Common myeloid progenitor, CD34-positive (primary cell): ENCODE results near the gene NKD2.

ENCODE experiments used
- CTCF ChIA-PET: fragments of 350-600 bp; sonication (Branson Sonifier 250); formaldehyde crosslinking; loops from one replicate; lab custom pipeline; 2021; ENCODE audit warnings: antibody characterized with exemption; lab: Charles Lee
- POLR2A ChIA-PET: fragments of 350-600 bp; sonication (Branson Sonifier 250); formaldehyde crosslinking; loops from one replicate; lab custom pipeline; 2021; ENCODE audit warnings: antibody characterized with exemption; lab: Charles Lee
- DNase-seq, 3 donors: peaks; one replicate each; pipeline versions ENCODE4 v3.0.0 to v3.0.0-alpha.2; 2013
- H3K27ac ChIP-seq, 2 experiments: 1 replicate in 1 of 2; 2 replicates in 1 of 2; pipeline ENCODE4 v1.7.0; 2013; ENCODE audit warnings: inconsistent platforms in 2 of 2, low read length in 2 of 2, mild to moderate bottlenecking in 2 of 2, low read depth in 1 of 2, moderate library complexity in 1 of 2; ENCODE audit not compliant: severe bottlenecking in 2 of 2, insufficient read depth in 1 of 2, poor library complexity in 1 of 2
- H3K27me3 ChIP-seq, 5 experiments: replicated peaks in 2 of 5; 1 replicate in 3 of 5; 2 replicates in 2 of 5; pipeline versions ENCODE4 v1.6.1 to v1.7.0; 2013; ENCODE audit warnings: low read length in 4 of 5, mild to moderate bottlenecking in 2 of 5, moderate library complexity in 2 of 5, inconsistent platforms in 1 of 5; ENCODE audit not compliant: insufficient read depth in 5 of 5, control insufficient read depth in 4 of 5
- H3K36me3 ChIP-seq, 4 experiments: 1 replicate in 2 of 4; 2 replicates in 2 of 4; pipeline versions ENCODE4 v1.6.1 to v1.7.0; 2013; ENCODE audit warnings: low read length in 3 of 4, control low read depth in 1 of 4, mild to moderate bottlenecking in 1 of 4; ENCODE audit not compliant: control insufficient read depth in 4 of 4, insufficient read depth in 4 of 4
- H3K4me1 ChIP-seq, 4 experiments: 1 replicate in 3 of 4; 2 replicates in 1 of 4; pipeline versions ENCODE4 v1.6.1 to v1.7.1; 2013; ENCODE audit warnings: low read length in 3 of 4, mild to moderate bottlenecking in 3 of 4, control low read depth in 1 of 4, inconsistent platforms in 1 of 4, moderate library complexity in 1 of 4; ENCODE audit not compliant: control insufficient read depth in 4 of 4, insufficient read depth in 4 of 4; ENCODE audit errors: control extremely low read depth in 1 of 4
- H3K4me3 ChIP-seq, 7 experiments: 1 replicate in 4 of 7; 2 replicates in 3 of 7; pipeline versions ENCODE4 v1.5.1 to v1.7.0; 2013; ENCODE audit warnings: mild to moderate bottlenecking in 7 of 7, low read length in 6 of 7, moderate library complexity in 6 of 7, inconsistent platforms in 2 of 7, low read depth in 2 of 7, control low read depth in 1 of 7; ENCODE audit not compliant: insufficient read depth in 4 of 7, control insufficient read depth in 1 of 7; ENCODE audit errors: extremely low read depth in 1 of 7
- H3K9me3 ChIP-seq, 5 experiments: 1 replicate in 4 of 5; 2 replicates in 1 of 5; pipeline versions ENCODE4 v1.6.1 to v1.7.1; 2013; ENCODE audit warnings: low read length in 4 of 5, mild to moderate bottlenecking in 2 of 5, inconsistent platforms in 1 of 5, low read depth in 1 of 5, moderate library complexity in 1 of 5; ENCODE audit not compliant: control insufficient read depth in 4 of 5, insufficient read depth in 2 of 5; ENCODE audit errors: control extremely low read depth in 1 of 5
- WGBS: methylation state at CpG from one replicate; pipeline ENCODE4 v1.1.5; 2013; ENCODE audit not compliant: insufficient coverage; 5-methylcytosine and 5-hydroxymethylcytosine counted together

Gene NKD2

GRCh38 chr5:1048162-1048721 is 39.6 kb downstream of the NKD2 start:
- ChIA-PET CTCF (no interaction called here), POLR2A (no interaction called here)
- WGBS, result 91% methylated on average over 11 of the region's 11 CpGs
- Histone ChIP-seq H3K4me3 (no peak overlapping the region), H3K27ac (no peak overlapping the region), H3K36me3 (peaks cover 2 to 32% (median 18%) of the 10 kb centered on the region in 4 experiments), H3K27me3 (no peaks in the 10 kb centered on the region), H3K4me1 (no peaks in the 10 kb centered on the region), H3K9me3 (peaks cover 0 to 3% (median 0%) of the 10 kb centered on the region in 5 experiments)
- DNase-seq, result no peak

- peaks cover 2 to 41% (median 25%) of the 10 kb centered on the region in 4 experiments for H3K36me3 ChIP-seq
- CTCF ChIA-PET, result interaction anchor here (0.8 kb wide), 1 partner anchor 91 kb away, joined by 4 read pairs; no protein-coding TSS in a partner anchor
- POLR2A ChIA-PET, result no interaction called here
- H3K27ac ChIP-seq, result no peak overlapping the region
- DNase-seq, result no peak
- no peaks in the 10 kb centered on the region for H3K27me3 ChIP-seq
- WGBS, result 92% methylated on average over 38 of the region's 39 CpGs
- H3K4me3 ChIP-seq, result no peak overlapping the region
- H3K9me3 ChIP-seq, result peaks cover 0 to 3% (median 0%) of the 10 kb centered on the region in 5 experiments
- no peaks in the 10 kb centered on the region for H3K4me1 ChIP-seq
Observed at GRCh38 chr5:1048861-1049838, 40.5 kb downstream of the NKD2 start.

- WGBS, result 91% methylated on average over 20 of the region's 29 CpGs
- POLR2A ChIA-PET, result no interaction called here
- H3K27ac ChIP-seq, result no peak overlapping the region
Observed at GRCh38 chr5:1050423-1051365, 42.1 kb downstream of the NKD2 start.

GRCh38 chr5:1051366-1051720 is 42.7 kb downstream of the NKD2 start:
- ChIA-PET CTCF (no interaction called here), POLR2A (no interaction called here)
- Histone ChIP-seq H3K27ac (no peak overlapping the region), H3K27me3 (no peaks in the 10 kb centered on the region), H3K4me1 (no peaks in the 10 kb centered on the region), H3K9me3 (no peaks in the 10 kb centered on the region), H3K4me3 (no peak overlapping the region), H3K36me3 (peaks cover 4 to 62% (median 43%) of the 10 kb centered on the region in 4 experiments)
- no peak for DNase-seq
- 94% methylated on average over 13 of the region's 16 CpGs for WGBS

More at GRCh38 chr5:1050423-1051365, 42.1 kb downstream of the NKD2 start:
- Histone ChIP-seq H3K9me3 (no peaks in the 10 kb centered on the region), H3K4me3 (no peak overlapping the region), H3K4me1 (no peaks in the 10 kb centered on the region), H3K36me3 (peaks cover 4 to 56% (median 38%) of the 10 kb centered on the region in 4 experiments), H3K27me3 (no peaks in the 10 kb centered on the region)
- CTCF ChIA-PET, result no interaction called here
- DNase-seq, result no peak

GRCh38 chr5:1052076-1052475 is 43.5 kb downstream of the NKD2 start:
- 95% methylated on average over 17 of the region's 17 CpGs for WGBS
- POLR2A ChIA-PET, result no interaction called here
- Histone ChIP-seq H3K4me1 (no peaks in the 10 kb centered on the region), H3K9me3 (no peaks in the 10 kb centered on the region), H3K27me3 (no peaks in the 10 kb centered on the region), H3K4me3 (no peak overlapping the region), H3K36me3 (peaks cover 4 to 70% (median 47%) of the 10 kb centered on the region in 4 experiments), H3K27ac (no peak overlapping the region)
- CTCF ChIA-PET, result interaction anchor here (0.6 to 1.4 kb wide), 2 partner anchors 89 to 481 kb away, joined by 3 to 10 read pairs; no protein-coding TSS in a partner anchor
- DNase-seq, result no peak

GRCh38 chr5:1052641-1053390 is 44.2 kb downstream of the NKD2 start:
- Histone ChIP-seq H3K4me3 (no peak overlapping the region), H3K9me3 (no peaks in the 10 kb centered on the region), H3K27me3 (no peaks in the 10 kb centered on the region), H3K27ac (no peak overlapping the region), H3K4me1 (no peaks in the 10 kb centered on the region), H3K36me3 (peaks cover 6 to 77% (median 54%) of the 10 kb centered on the region in 4 experiments)
- 92% methylated on average over 26 of the region's 29 CpGs for WGBS
- peak in 2 of 3 donors; percentile 6 to 17 for DNase-seq
- POLR2A ChIA-PET, result no interaction called here
- CTCF ChIA-PET, result interaction anchor here (0.6 to 1.7 kb wide), 4 partner anchors 21 to 481 kb away, joined by 3 to 10 read pairs (median 4); no protein-coding TSS in a partner anchor
